Hindlimb muscle (tissue), 1 donor: ENCODE results near the gene VEPH1. TPM values are rescaled to one million over a fixed set of nuclear protein-coding genes. Genes with fewer than 3 reads are reported as not detected.
"Not testable (repeated sequence)": the region's sequence is repeated elsewhere in the genome, so short reads cannot be mapped to it uniquely, and the experiment has no call there.

Source experiments
- DNase-seq: peaks from one replicate; pipeline ENCODE4 v3.0.0-alpha.2; 2013
- polyA plus RNA-seq: library from polyadenylated mRNA; unstranded; fragments of 120-200 nt; gene quantifications from one replicate; pipeline ENCODE4 v1.2.1, GENCODE V29; 2013; ENCODE audit not compliant: insufficient read length

Gene VEPH1
- polyA plus RNA-seq, 1 donor, result 1.0 TPM

GRCh38 chr3:157381606-157382005 lies 121.6 kb downstream of the VEPH1 start:
- no peak for DNase-seq

DNA sequence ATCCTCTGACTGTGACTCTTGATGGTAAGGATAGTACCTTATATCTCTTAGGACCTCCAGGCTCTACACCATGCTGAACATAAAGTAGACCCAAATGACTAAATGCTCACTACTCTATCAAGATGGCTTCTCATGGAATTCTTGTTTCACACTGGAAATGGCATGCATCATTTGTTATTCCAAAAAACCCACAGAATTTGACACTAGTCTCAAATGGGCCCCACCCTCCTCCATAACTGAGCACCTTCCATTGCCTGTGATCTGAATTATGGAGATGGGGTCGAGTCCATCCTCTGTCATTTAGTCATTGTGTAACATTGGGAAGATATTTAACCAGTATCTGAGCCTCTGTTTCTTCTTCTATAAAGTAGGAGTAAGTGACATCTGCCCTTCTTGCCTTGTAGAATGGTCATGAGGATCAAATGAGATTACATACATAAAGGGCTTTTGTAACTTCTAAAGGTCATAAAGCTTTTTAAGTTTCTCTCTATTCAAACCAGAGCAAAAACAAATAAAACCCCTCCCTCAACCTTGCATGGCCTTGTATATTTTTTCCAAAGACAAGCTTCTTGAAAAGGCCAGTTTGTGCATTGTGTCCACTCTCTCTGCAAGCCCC lies 123.6 kb downstream of the VEPH1 start:
- DNase-seq, result no peak

DNA sequence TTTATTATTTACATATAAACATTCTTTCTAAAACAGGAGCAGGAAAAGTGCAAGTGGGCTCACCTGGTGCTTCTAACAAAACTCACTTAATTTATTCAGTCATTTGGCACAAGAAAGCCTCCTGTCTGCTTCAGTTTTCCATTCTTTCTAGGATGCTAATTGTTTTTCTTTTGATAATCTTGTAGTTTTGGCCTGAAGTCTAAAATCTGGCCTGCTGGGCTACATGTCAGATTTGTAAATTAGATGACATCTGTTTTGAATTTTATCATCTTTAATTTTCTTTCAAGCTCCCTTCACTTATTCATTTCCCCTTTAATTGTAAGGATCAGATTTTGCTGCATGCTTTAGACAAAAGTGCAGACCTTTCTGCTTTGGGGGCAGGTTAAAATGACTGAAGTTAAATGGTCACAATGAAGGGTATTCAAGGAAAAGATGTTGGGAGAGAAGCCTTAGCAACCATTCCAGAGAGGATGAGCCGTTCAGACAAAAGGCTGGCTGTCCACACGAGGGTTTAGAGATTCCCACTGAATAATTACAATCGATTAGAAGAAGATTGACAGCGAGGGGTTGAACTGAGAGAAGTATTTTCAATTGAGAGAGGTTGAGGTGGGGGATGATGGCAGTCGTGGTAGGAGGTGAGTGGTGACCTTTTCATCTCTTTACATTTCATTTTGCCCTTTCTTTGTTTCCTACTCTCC lies 126.5 kb downstream of the VEPH1 start:
- no peak for DNase-seq

DNA sequence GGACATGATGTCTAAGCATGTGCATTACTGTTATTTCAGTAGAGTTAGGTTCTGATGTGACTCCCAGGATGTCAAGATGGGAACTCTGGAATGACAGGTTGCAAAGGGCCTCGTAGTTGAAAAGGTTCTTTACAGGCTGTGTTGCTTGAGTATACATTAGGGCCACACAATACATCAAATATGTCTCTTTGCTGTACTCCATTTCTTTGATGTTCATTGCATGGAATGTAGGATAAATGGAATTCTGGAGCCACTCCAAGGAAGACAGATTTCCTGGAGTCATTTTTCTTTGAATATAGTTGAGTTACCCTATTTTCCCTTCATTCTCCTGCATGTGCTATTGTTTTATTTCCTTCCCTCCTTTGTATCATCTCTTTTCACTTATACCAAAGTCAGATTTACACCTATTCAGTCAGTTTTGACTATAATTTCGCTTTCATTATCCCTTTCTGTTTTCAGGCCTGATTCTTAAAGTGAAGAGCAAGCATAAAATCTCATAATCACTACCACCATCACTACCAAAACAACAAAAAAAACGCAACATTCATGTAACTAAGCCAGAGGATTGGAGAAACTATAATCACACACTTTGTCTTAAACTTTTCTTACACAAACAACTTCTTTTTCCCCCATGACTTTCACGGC lies 127.8 kb downstream of the VEPH1 start:
- no peak for DNase-seq

DNA sequence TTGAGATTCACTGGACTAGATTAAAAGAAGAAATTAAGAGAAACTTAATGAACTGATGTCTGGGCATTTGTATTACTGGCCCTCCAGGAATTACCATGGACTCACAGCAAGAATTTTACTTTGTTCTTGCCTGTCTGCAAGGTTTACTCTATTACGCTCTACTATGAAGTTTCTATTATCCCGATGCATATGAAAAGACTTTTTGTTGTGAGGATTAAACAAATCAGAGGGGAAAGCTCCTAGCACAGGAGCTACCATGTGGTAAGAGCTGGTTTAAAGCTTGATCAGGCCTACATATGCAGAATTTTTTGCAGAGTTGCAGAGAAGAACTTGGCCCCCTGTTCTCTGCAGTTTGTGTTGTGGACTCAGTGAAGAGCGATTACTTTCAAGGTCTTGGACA lies 128.3 kb downstream of the VEPH1 start:
- no peak for DNase-seq

DNA sequence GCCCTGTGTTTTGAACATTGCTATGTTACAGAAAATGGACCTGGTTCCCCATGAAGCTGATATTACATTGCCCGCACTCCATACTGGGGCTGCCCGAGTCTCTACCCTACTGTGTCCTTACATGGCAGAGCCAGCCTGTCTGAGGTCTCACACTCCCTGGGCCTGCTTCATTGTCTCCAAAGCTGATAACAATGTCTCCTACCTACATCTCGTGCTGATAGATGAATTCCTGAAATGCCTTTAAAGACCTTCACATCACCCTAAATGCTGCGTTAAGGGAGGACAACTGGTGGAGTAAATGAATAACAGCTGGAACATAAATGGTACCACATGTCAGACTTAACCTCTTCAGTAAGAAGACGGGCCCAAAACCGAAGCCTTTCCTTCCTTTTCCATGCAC lies 129.4 kb downstream of the VEPH1 start:
- no peak for DNase-seq

DNA sequence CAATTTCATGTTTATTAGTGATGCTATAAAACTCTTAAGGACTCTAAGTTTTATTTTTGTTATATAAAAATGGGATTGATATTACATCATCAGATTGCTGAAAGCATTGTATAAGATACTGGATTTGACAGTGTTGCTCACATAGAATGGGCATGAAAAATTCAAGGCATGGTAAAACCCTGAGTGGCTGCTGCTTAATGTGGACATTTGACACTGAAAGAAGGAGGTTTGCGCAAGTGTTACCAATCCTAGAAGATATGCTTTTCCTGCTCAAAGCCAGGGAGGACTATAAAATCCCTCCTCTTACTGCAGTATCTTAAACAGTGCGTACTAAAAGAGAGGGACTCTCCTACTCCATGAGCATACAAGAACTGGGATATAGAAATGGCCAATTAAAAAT lies 132.3 kb downstream of the VEPH1 start:
- no peak for DNase-seq

DNA sequence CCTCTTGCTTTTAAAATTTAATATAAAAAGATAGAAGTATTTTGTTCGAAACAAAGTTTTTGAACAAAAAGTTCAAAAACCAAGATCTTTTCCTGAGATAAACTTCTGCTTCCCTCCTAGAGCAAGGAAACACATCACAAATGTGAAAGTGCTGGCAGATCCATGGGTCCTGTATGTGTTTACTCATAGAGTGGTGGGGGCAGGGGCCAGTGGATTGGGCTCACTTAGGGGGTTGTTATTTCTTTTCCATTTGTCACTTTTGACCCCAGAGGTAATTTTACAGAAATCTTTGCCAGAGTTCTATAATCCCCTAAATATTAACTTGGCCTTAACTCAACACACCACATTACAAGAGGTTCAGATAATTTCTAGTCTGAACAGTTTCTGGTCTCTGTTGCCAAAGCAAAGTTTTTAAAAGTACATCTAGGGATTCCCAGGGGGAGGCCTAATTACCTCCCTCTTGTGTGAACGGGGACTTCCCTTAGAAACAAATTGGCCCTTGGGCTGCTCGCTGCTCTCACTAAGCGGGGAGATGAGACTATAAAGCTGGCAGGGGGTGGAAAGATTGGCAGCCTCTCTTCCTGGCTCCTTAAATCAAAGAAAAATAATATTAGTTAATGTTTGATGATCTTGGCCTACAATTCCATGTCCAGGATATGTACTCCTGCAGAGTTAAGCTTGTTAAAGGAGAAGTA lies 133.3 kb downstream of the VEPH1 start:
- no peak for DNase-seq

DNA sequence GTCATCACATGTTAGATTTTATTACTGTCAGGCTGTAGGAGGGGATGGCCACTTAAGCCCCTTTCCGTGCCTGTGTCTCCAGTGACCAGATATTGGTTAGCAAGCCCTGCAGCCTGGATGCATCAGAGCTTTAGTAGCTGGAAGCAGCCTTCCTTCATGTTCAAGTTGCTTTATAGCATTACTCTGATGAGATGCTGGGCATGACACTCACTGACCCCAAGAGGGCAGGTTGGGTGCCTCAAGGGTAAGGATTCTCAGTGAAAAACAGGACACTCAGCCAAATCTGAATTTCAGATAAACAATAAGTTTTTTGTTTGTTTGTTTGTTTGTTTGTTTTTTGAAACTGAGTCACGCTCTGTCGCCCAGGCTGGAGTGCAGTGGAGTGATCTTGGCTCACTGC lies 135.0 kb downstream of the VEPH1 start:
- no peak for DNase-seq

DNA sequence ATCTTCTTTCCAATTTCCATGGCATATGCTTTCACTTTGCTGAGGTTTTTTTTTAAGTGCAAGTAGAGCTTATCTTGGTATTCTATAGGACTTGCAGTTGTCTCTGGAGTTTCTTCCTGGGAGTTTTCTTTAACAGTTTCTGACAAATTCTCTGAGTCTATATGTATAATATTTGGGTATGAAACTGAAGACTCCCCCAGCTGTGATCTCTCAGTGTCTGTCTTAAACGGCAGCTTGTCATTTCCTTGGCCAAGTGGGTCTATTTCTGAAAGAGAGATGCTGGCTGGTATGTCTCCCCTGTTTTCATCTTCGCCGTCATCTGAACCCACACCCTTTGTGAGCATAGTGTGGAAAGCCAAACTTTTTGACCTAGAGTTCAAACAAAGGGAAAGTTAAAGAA lies 139.8 kb downstream of the VEPH1 start:
- DNase-seq, result no peak

GRCh38 chr3:157362348-157362747 lies 140.9 kb downstream of the VEPH1 start:
- DNase-seq, result no peak

- no peak for DNase-seq
Observed at GRCh38 chr3:157360044-157360443, 143.2 kb downstream of the VEPH1 start.

GRCh38 chr3:157356541-157356940 lies 146.7 kb downstream of the VEPH1 start:
- DNase-seq, result no peak

DNA sequence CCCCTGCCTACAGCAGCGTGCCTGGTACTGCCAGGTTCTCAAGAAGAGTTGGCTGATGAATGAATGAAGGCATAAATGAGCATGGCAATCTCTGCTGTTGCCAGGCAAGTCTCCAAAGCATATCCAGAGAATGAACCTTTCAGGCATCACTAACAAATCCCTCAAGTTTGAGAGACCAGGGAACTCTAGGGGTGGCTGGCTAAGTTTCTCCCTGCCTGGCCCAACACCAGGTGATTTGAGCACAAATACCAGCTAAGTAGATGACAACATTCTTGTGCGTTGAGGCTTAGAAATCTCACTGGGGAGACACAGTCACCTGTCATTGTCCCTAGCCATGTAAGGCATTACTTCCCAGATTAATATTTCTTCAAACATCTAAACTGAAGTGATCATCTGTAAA lies 147.9 kb downstream of the VEPH1 start:
- no peak for DNase-seq

DNA sequence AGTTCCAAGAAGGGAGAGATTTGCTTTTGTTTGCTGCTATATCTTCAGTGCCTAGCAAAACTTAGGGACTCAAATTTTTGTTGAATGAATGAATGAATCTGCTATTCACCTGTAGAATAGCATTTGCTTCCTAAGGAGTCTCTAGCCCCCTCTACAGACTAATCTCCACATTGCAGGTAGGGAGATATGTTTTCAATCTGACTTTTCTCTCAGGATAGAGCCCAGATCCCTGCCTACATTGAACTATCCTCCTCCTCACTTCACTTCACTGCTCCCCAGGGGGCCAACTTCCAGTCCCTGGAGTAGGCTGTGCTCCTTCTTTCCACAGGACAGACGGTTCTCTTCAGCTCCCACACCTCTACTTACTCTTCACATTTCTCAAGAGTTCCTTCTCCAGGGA lies 148.5 kb downstream of the VEPH1 start:
- no peak for DNase-seq

GRCh38 chr3:157354254-157354653 lies 149.0 kb downstream of the VEPH1 start:
- DNase-seq, result no peak

DNA sequence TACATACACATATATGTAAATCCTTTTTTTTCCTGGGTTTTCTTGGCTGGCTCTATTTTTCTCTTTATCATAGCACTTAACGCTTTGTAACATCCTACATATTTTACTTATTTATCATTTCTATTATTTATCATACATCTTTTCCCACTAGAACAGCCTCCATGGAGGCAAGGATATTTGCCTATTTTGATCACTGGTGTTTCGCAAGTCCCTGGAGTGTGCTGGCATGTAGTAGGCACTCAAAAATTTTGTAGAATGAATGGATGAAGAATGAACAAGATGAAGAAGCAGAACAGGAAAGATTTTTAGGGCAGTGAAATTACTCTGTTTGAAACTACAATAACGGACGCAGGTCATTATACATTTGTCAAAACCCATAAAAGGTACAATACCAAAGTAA lies 149.6 kb downstream of the VEPH1 start:
- DNase-seq, result no peak

- DNase-seq, result no peak
Observed at GRCh38 chr3:157351981-157352380, 151.2 kb downstream of the VEPH1 start.

DNA sequence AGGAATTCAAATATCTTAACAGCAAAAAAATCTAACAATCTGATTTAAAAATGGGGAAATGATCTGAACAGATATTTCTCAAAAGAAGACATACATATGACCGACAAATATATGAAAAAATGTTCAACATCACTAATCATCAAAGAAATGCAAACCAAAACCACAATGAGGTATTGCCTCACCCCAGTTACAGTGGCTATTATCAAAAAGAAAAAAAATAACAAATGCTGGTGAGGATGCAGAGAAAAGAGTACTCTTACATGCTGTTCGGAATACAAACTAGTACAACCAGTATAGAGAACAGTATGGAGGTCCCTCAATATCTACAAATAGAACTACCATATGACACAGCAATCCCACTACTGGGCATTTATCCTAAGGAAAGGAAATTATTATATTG lies 152.6 kb downstream of the VEPH1 start:
- not testable (repeated sequence) for DNase-seq

DNA sequence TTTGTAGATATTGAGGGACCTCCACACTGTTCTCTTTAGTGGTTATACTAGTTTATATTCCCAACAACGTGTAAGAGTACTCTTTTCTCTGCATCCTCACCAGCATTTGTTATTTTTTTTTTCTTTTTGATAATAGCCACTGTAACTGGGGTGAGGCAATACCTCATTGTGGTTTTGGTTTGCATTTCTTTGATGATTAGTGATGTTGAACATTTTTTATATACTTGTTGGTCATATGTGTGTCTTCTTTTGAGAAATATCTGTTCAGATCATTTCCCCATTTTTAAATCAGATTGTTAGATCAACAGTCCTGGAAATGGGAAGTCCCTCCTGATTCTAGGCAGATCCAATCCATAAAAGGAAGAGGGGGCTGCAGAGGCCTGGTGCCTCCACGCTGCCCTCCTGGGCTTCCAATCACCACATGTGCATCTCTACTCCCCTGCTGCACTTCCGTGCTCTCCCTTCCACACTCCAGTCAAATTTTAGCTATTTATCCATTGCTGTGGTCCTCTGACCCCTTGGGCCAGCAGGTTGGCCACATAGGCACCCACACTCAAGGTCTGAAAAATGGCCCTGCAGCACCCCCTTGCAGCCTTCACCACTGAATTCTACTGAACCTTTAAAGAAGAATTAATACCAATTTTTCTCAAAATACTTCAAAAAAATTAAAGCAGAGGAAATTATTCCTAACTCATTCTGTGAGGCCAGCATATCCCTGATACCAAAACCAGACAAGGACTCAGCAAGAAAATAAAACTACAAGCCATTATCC lies 154.7 kb downstream of the VEPH1 start:
- DNase-seq, result not testable (repeated sequence)

DNA sequence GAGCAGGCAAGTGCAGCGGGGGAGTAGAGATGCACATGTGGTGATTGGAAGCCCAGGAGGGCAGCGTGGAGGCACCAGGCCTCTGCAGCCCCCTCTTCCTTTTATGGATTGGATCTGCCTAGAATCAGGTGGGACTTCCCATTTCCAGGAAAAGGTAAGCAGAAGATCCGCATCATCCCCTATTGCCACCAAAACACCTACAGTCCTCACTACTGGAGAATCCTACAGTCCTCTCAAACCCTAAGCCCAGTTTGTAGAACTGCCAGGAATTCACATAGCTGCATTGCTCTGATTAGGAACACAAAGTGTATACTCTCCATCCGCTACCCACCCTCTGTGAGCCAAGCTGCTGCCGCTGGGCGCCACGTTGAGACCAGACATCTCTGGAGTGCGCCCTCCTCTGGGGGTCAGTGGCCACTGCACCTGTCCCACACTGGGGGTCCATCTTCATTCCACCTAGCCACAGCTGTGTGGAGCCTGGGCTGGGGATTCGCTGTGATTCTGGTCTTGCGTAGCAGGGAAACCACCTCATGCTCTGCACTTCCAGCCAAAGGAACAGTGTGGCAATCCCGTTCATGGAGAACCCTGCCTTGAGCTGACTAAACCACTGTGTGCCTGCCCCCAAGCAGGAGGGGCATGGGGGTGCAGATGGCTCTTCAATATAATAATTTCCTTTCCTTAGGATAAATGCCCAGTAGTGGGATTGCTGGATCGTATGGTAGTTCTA lies 155.5 kb downstream of the VEPH1 start:
- no peak for DNase-seq
